ENCODE results near the gene USP7.
"Not testable (repeated sequence)": the region's sequence is repeated elsewhere in the genome, so short reads cannot be mapped to it uniquely, and the experiment has no call there.

USP7 gene

GRCh38 chr16:8858994-8859912, 104.5 kb downstream of the USP7 start:
- no peak for DNase-seq

- DNase-seq, result no peak
Observed at GRCh38 chr16:8855972-8856371, 107.7 kb downstream of the USP7 start.

- no peak for DNase-seq
Observed at GRCh38 chr16:8855051-8855786, 108.5 kb downstream of the USP7 start.

- DNase-seq, result no peak
Observed at GRCh38 chr16:8854298-8854948, 109.3 kb downstream of the USP7 start.

- DNase-seq, result no peak
Observed at GRCh38 chr16:8853611-8854010, 110.1 kb downstream of the USP7 start.

- DNase-seq, result no peak
Observed at GRCh38 chr16:8853150-8853549, 110.6 kb downstream of the USP7 start.

GRCh38 chr16:8852534-8852933, 111.2 kb downstream of the USP7 start:
- DNase-seq, result no peak

GRCh38 chr16:8851761-8852403, 111.8 kb downstream of the USP7 start:
- no peak for DNase-seq

GRCh38 chr16:8850279-8850885, 113.3 kb downstream of the USP7 start:
- DNase-seq, result no peak

- no peak for DNase-seq
Observed at GRCh38 chr16:8849411-8850011, 114.2 kb downstream of the USP7 start.

- no peak for DNase-seq
Observed at GRCh38 chr16:8848939-8849391, 114.7 kb downstream of the USP7 start.

- no peak for DNase-seq
Observed at GRCh38 chr16:8848231-8848938, 115.3 kb downstream of the USP7 start.

GRCh38 chr16:8847623-8848022, 116.1 kb downstream of the USP7 start:
- DNase-seq, result no peak

GRCh38 chr16:8847145-8847544, 116.6 kb downstream of the USP7 start:
- DNase-seq, result no peak

GRCh38 chr16:8846401-8846932, 117.2 kb downstream of the USP7 start:
- DNase-seq, result no peak

GRCh38 chr16:8845699-8846298, 117.9 kb downstream of the USP7 start:
- DNase-seq, result no peak

GRCh38 chr16:8843296-8843695, 120.4 kb downstream of the USP7 start:
- DNase-seq, result not testable (repeated sequence)

Measured in CD4-positive, alpha-beta T cell treated with Interleukin-10 for 1 hour (primary cell).